HS-27A (cell line): Measurements from ENCODE around the gene PARS2.
A peak's percentile ranks its signal among the peaks of the same experiment; 100 is the strongest.

Experiments
- DNase-seq: peaks from one replicate; pipeline ENCODE4 v3.0.0-alpha.2; 2012; ENCODE audit warnings: low read depth, missing footprints

The PARS2 gene

DNA sequence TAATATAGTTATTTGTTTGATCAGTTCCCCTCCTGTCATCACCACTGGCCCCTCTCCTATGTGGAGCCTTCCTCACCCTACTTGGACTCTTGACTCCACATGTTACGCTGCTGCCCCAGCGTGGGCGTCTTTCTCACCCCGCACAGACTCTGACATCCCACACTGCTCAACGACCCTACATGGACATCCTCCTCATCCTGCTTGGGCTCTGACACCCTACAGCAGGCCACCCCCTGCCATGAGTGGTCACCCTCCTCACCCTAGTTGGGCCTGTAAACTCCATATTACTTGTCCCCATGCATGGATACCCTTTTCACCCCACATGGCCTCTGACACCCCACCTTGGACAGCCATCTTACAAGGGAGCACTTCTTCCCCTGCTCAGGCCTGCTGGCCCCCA is 27.6 kb downstream of the PARS2 start:
- no peak for DNase-seq

DNA sequence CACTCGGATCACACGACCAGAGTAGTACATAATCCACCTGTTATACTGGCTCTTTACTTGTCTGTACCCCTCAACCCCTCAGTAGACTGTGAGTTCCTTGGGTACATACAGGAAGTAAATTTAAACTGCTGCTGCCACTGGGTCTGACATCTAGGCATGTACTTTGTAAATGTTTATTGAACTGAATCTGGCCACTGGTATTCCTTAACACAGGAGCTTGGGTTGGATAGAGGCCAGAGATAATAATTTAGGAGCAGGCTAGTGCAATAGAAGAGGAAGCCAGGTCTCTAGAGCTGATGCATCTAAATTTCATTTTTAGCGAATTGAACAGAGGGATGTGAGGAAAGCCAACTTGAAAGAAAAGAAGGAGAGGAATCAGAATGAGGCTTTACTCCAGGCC is 36.3 kb downstream of the PARS2 start:
- DNase-seq, result no peak

DNA sequence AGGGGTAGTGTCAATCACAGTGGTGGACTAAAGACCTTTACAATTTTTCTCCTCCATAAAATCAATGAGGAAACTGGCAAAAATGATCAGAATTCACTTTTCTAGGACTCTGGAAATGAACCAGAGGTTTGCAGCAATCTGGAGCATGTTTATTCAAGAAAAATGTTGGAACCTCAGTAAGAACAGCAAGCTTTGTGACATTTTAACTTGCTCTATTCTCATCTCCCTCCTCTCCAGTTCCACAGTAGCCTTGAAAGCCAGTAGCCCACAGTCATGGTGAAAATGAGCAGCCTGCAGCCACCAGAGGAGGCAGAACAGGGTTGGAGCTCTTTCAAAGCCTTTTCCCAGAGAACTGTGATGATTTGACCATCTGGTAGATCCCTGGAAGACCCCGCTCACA is 39.6 kb downstream of the PARS2 start:
- no peak for DNase-seq

DNA sequence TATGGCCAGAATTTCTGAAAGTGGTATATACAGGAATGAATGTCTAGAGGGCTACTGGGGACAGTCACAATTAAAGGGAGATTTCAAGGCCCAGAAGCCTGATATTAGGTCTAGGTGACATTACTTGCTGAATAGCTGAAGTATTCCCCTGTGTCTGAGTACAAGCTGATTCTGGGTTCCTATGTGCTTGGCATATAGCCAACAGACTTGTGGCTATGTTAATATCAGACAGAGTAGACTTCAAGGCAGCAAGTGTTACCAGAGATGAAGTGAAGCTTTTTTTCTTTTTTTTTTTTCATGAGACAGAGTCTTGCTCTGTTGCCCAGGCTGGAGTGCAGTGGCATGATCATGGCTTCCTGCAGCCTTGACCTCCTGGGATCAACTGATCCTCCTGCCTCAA is 40.3 kb downstream of the PARS2 start:
- DNase-seq, result no peak

DNA sequence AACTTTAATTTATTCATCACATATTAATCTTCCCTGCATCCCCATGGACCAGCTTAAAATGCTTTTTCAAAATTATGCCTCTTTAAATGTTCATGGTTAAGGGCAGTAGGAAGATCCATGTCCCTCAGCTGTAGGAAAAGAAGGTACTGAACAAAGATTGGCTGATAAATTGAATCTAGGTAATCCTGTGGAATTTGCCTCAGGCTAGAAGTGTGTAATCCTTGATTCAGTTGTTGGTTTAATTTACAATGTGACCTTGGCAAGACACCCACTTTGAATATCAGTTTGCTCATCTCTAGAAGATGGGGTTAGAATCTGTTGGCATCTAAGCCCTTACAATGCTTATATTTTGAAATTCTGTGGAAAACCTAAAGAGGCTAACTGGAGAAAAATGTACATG is 42.6 kb downstream of the PARS2 start:
- DNase-seq, result no peak

DNA sequence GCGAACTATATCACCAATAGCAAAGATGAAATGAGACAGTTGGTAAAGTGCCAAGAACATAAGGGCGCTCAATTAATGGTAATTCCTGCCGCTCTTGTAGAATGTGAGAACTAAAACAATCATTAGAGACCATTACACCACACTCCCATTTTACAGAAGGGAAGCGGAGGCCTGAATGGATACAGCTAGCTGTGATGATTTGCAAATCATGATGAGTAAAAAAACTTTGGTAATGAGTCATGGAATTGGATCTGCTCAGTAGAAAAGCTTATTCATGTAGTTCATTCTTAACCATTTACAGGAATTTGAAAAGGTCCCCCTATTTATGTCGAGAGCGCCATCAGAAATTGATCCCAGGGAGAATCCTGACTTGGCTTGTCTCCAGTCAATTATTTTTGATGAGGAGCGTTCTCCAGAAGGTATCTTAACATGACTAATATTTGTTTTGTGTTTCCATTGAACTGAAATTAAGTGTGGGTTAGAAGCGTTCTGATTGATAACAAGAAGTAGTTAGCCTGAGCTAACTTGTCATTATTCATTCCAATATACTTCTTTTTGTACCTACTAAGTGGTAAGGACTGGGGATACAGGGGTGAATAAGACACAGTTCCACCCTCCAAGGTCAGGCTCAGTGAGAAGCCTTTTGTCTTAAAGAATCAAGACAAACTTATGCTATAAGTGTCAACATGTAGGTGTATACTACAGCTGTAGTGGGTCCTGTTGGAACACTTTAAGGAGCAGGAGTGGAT is 47.9 kb downstream of the PARS2 start:
- DNase-seq, result no peak

DNA sequence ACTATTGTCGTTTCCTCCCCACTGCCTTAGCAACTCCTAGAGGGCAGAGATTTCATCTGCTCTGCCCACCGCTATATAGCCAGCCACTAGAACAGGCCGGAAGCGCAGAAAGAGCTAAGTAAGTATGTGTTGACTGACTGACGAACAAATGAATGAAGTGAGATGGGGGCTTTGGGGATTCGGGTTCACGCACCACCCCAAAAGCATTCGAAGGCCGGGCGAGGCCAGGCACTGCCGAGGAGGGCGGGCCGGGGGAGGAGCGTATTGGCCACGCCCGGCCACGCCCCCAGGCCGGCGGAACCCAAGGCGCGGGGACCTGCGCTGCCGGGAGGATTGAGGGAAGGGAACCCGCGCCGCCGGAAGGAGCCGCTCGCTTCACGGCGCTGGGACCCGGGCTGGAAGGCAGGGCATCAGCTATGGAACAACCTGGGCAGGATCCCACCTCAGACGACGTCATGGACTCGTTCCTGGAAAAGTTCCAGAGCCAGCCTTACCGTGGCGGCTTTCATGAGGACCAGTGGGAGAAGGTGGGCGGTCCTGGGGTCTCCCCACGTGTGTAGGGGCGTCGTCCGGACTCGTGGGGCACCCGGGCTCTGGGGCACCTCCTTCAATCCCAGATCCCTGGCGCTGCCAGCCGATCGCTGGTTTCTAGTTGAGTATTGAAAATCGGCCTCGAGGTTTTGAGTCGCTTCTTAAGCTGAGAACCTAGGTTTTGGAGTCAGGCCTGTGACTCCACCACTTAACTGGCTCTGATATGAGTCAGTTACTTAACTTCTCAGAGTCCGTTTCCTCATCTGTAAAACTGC is 48.6 kb downstream of the PARS2 start, which contains the start of gene TTC4:
Gene TTC4 (plus strand): TSS at position 369 of the 806 bp plus-strand sequence. CDS start 48 bp downstream, at position 417.
- DNase-seq, result peak; percentile 59

DNA sequence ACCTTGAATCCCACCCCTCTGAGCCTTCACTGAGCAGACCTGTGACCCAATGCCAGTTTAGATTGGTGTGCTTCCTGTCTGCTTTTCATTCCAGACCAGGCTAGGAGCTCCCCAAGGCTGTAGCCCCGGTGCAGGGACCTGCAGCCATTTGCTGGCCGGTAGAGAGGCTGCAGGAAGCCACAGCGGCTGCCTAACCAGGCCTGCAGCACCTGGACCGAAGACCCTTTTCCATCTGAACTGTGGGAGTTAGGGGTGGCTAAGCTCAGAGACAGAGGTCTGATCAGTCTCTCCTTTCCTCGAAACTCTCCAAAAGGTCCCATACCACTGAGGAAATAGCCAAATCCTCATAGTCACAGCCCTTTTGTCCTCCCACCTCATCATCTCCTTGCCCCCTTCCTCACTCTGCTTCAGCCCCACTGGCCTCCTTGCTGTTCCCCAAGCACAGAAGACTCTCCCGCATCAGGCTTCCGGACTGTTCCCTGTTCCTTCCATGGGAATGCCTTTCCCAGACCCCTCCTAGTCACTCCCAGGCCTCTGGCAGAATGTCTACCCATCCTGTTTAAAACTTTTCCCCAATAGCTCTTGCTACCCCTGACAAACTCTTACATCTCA is 49.3 kb downstream of the PARS2 start:
- no peak for DNase-seq

DNA sequence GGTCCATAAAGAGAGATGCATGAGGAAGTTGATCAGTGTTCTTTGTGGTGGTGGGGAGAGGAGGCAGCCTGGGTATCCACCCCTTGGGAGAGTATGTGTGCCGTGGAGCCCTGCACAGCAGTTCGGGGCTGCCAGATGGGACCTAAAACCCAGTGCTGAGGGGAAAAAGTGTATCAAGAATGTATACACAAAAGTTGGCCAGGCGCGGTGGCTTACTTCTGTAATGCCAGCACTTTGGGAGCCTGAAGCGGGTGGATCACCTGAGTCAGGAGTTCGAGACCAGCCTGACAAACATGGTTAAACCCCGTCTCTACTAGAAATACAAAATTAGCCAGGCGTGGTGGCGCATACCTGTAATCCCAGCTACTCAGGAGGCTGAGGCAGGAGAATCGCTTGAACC is 52.8 kb downstream of the PARS2 start:
- no peak for DNase-seq

DNA sequence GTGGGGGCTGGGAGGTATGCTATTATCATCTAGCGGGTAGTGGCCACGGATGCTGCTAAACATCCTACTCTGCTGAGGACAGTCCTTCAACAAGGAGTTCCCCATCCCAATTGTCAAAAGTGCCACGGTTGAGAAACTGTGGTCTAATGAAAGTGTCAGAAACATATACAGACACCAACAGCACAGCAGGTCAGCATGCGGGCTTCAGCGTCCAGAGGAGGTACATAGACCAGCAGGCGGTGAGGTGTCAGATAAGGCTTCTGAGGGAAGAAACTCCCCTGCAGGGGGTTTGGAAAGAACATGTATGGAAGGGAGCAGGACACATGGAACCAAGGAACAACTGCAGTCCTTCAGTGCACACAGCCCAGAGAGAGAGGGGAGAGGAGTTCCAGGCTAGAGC is 53.5 kb downstream of the PARS2 start:
- no peak for DNase-seq

DNA sequence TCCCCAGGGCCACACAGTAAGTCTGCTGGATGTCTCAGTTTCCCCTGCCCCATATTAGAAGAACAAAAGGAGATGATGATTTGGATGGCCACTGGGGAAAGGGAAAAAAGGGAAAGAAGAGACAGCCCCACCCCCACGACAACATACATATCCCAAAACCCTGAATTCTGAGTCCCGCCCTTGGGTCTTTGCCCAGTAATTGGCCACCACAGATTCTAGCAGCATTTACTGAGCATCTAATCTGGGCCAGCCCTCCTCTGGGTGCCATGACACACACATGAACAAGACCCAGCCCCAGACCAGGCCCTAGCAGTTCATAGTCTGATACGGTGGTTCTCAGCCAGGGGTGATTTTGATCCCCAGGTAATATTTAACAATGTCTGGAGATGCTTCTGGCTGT is 53.9 kb downstream of the PARS2 start:
- DNase-seq, result no peak

DNA sequence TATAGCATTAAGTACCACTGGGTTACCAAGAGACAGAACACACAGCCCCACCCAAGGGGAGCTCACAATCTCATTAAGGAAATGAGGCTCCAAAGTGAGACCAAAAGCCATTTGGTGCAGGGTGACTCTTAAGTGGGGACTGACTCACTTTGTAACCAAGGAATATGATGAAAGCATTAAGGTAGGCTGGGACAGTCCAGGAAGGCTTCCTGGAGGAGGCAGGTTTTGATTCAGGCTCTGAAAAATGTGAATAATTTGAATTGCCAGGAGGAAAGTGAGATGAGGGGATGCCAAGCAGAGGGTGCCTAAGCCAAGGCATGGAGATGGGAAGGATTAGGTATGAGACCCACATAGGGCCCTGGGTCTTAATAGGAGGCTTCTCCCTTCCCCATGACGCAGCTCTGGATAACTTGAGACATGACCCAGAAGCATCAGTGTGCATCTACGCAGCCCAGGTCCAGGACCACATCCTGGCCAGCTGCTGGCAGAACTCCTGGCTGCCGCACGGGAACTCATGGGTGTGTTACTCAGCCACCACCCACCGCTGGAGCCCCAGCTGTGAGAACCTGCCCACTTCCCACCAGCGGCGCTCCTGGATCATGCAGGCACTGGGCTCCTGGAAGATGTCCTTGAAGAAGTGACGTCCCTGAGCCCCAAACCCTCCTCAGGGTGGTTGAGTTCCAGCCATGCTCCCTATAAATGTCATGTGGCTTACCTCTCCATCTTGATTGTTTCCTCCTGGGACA is 54.6 kb downstream of the PARS2 start:
- no peak for DNase-seq

DNA sequence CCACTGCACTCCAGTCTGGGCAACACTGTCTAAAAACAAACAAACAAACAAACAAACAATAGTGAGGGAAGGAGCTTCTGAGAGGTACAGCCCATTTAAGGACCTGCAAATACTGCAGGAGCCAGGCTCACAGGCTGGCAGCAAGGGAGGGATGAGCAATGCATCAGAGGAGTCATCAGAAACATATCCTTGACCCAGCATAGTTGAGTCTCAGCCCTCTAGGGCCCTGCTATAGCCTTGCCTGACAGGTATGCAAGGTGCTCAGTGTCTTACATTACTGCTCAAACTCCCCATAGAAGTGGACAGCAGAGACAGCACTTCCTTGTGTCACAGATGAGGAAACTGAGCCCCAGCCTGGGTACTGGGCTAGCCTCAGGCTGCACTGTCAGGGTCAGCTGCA is 55.9 kb downstream of the PARS2 start:
- no peak for DNase-seq
